Uterus (tissue), 4 donors: ENCODE data around the gene MID1. TPM values are rescaled to one million over a fixed set of nuclear protein-coding genes. Genes with fewer than 3 reads are reported as not detected.

Source experiments
- DNase-seq, 2 donors: peaks; one replicate each; pipeline ENCODE4 v3.0.0-alpha.2; 2019 to 2020
- H3K27ac ChIP-seq, 2 donors: fragments of 200-600 bp; sonication (generic); 1 replicate in 1 of 2; 2 replicates in 1 of 2; pipeline ENCODE4 v1.5.1; 2016 to 2018
- H3K27me3 ChIP-seq, 2 donors: fragments of 200-600 bp; sonication (generic); one replicate each; pipeline ENCODE4 v1.5.1; 2018 to 2019; ENCODE audit warnings: control low read depth in 1 of 2
- H3K36me3 ChIP-seq, 2 donors: fragments of 200-600 bp; sonication (generic); one replicate each; pipeline ENCODE4 v1.5.1; 2019; ENCODE audit warnings: control low read depth in 1 of 2
- H3K4me1 ChIP-seq, 2 donors: fragments of 200-600 bp; sonication (generic); one replicate each; pipeline ENCODE4 v1.5.1; 2018 to 2019; ENCODE audit warnings: control low read depth in 1 of 2
- H3K4me3 ChIP-seq, 2 donors: fragments of 200-600 bp; sonication (generic); 1 replicate in 1 of 2; 2 replicates in 1 of 2; pipeline ENCODE4 v1.5.1; 2018 to 2019; ENCODE audit warnings: mild to moderate bottlenecking in 1 of 2
- H3K9me3 ChIP-seq, 2 donors: fragments of 200-600 bp; sonication (generic); one replicate each; pipeline ENCODE4 v1.5.1; 2019; ENCODE audit warnings: control low read depth in 1 of 2
- POLR2A ChIP-seq, 2 donors: fragments of 450-650 bp; IDR thresholded peaks; one replicate each; pipeline ENCODE4 v1.6.1; 2016; ENCODE audit warnings: antibody characterized with exemption in 2 of 2, mild to moderate bottlenecking in 1 of 2, moderate library complexity in 1 of 2
- intact Hi-C: fragments of 100-400 bp; cut with DNase I; formaldehyde crosslinking; loops from one replicate; pipeline ENCODE4 v1.15.1; 2023; ENCODE audit warnings: low total_unique reads
- total RNA-seq, 4 donors: library from RNA; depleted of rRNA in 3 of 4; stranded (reverse); fragments of >200 nt in 3 of 4; gene quantifications; one replicate each; pipeline versions ENCODE4 v1.1.0 to v1.2.4, GENCODE V29; 2014 to 2023
- TF ChIP-seq, protein P1 (sequence below), 4 experiments: fragments of 200-600 bp in 2 of 4; fragments of 450-650 bp in 2 of 4; sonication (generic) in 2 of 4; IDR thresholded peaks; one replicate each; pipeline ENCODE4 v1.5.1; 2016 to 2019; ENCODE audit warnings: antibody characterized with exemption in 4 of 4, mild to moderate bottlenecking in 2 of 4, moderate library complexity in 1 of 4
- donor health status: DM: yes; HTN: yes; CAD: no.

Gene MID1
- total RNA-seq, 4 donors from 2014 or later, result 9.1 to 29.2 (median 18.8) TPM

DNA sequence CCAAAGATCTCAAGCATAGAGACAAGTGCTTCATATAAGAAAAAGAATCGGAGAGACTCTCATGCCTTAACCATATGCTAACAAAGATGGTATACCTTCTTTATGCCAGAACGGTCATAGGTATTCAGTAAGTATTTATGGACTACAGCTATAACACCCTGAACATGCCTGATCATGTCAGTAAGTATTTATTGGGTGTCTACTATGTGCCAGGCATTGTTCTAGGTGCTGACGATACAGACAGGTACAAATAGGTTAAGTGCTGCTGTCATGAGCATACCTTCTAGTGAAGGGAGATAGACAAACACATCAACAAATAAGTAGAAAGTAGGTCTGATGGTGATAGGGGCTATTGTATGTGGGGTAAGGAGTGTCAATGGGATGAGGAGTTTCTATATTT, 9.5 kb upstream of the MID1 start:
- Histone ChIP-seq H3K4me3 (no peak overlapping the region), H3K9me3 (no peaks in the 10 kb centered on the region), H3K4me1 (no peaks in the 10 kb centered on the region), H3K36me3 (no peaks in the 10 kb centered on the region), H3K27me3 (no peaks in the 10 kb centered on the region), H3K27ac (no peak overlapping the region)
- TF ChIP-seq, protein P1, sequence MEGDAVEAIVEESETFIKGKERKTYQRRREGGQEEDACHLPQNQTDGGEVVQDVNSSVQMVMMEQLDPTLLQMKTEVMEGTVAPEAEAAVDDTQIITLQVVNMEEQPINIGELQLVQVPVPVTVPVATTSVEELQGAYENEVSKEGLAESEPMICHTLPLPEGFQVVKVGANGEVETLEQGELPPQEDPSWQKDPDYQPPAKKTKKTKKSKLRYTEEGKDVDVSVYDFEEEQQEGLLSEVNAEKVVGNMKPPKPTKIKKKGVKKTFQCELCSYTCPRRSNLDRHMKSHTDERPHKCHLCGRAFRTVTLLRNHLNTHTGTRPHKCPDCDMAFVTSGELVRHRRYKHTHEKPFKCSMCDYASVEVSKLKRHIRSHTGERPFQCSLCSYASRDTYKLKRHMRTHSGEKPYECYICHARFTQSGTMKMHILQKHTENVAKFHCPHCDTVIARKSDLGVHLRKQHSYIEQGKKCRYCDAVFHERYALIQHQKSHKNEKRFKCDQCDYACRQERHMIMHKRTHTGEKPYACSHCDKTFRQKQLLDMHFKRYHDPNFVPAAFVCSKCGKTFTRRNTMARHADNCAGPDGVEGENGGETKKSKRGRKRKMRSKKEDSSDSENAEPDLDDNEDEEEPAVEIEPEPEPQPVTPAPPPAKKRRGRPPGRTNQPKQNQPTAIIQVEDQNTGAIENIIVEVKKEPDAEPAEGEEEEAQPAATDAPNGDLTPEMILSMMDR (IDR thresholded peaks at IDR 0.05), result no peak
- TF ChIP-seq POLR2A (IDR thresholded peaks at IDR 0.05), result no peak
- DNase-seq, result no peak
- intact Hi-C loops, result loop anchor here (10.0 kb wide), 1 partner anchor 475 kb away; no protein-coding TSS in a partner anchor

DNA sequence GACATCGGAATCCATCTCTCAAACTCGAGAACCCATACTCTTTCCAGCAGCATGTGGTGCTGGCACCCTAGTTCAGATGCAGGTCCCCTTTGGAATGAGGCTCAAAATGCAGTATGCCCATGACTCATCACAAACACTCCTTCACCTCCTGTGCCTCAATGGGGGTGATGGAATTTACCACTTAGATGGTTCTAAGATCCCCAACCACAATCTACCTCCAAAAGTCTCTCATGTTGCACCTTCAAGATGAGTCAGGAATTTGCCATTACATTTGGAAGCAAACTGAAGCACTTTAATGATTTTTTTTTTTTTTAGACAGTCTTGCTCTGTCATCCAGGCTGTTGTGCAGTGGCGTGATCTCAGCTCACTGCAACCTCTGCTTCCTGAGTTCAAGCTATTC, 8.5 kb upstream of the MID1 start:
- no peak for TF ChIP-seq POLR2A (IDR thresholded peaks at IDR 0.05)
- TF ChIP-seq, protein P1 (IDR thresholded peaks at IDR 0.05), result no peak
- Histone ChIP-seq H3K27ac (no peak overlapping the region), H3K9me3 (no peaks in the 10 kb centered on the region), H3K36me3 (no peaks in the 10 kb centered on the region), H3K4me3 (no peak overlapping the region), H3K27me3 (no peaks in the 10 kb centered on the region), H3K4me1 (no peaks in the 10 kb centered on the region)
- no peak for DNase-seq
- intact Hi-C loops, result loop anchor here (10.0 kb wide), 1 partner anchor 476 kb away; no protein-coding TSS in a partner anchor

DNA sequence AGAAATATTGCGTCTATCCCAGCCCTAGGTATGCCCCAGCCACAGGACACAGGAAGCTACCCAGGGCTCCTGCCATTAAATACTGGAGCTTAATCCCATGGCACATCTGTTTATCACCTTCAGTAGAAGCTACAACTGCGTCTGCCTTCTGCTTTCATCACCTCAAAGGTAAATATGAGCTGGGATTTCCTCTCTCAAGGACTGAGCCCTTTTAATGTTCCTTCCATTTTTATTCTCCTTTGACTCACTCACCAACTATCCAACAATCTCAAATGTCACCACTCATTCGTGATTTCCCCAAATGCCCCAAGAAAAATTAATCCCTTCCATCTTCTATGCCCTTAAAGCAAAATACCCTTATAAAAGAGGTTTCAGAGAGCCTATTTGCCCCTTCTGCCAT, 1.8 kb upstream of the MID1 start:
- no peaks in the 10 kb centered on the region for H3K9me3 ChIP-seq
- no peak overlapping the region for H3K27ac ChIP-seq
- no peaks in the 10 kb centered on the region for H3K36me3 ChIP-seq
- no peak for DNase-seq
- no peak overlapping the region for H3K4me3 ChIP-seq
- TF ChIP-seq, protein P1 (IDR thresholded peaks at IDR 0.05), result no peak
- no peak for TF ChIP-seq POLR2A (IDR thresholded peaks at IDR 0.05)
- intact Hi-C loops, result loop anchor here (10.0 kb wide), 1 partner anchor 483 kb away; no protein-coding TSS in a partner anchor
- H3K27me3 ChIP-seq, result no peaks in the 10 kb centered on the region
- H3K4me1 ChIP-seq, result no peaks in the 10 kb centered on the region

DNA sequence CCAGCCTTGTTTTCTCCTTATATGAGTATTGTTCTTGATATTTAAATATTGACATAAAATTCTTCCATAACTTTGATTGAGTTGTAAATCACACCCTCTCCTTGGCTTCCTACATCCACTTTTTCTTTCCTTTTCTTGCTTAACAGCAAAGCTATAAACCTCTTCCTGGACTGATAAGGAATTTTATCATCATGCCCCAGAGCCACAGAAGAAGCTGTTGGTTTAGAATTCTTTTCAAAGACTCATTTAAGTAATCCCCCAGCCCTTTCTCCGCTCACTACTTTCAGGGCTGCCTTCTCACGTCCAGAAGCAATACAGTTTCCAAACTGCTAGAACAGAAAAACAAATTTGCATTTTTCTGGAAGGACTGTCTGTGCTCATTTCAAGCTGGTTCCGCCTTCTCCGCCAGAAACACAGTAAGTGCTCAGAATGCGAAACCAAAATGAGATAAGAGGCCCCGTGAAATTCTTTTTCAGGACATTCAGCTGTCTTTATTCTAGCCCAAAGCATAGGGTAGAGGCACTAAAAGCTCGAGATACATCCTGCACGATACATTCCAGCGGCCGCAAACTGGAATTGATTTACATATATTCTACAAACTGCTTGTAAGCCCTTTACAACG, 849 bp downstream of the MID1 start:
- no peak for DNase-seq
- H3K27ac ChIP-seq, result peak overlapping the region; percentile 80 to 85
- no peaks in the 10 kb centered on the region for H3K36me3 ChIP-seq
- TF ChIP-seq POLR2A (IDR thresholded peaks at IDR 0.05), result no peak
- TF ChIP-seq, protein P1 (IDR thresholded peaks at IDR 0.05), result no peak
- no peaks in the 10 kb centered on the region for H3K4me1 ChIP-seq
- intact Hi-C loops, result loop anchor here (10.0 kb wide), 1 partner anchor 485 kb away; no protein-coding TSS in a partner anchor
- no peaks in the 10 kb centered on the region for H3K9me3 ChIP-seq
- H3K27me3 ChIP-seq, result no peaks in the 10 kb centered on the region
- H3K4me3 ChIP-seq, result peak overlapping the region; percentile 52

DNA sequence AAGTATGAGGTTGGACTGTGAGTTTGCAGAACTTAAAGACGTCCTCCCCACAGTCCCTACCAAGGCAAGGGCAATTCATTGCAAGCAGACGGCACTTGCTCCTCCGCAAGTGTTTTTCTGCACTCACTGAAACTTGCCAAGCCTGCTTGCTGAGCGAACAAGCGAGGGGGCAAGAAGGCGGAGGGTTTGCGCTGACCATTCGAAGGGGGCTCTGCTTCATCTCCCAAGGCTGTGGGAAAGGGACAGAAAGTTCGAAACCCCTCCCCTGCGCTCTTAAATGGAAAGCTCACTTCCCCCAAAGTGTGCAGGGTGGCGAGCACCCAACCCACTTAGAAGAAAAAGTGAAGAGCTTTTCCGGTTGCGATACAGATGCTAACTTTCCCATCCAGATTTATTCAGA, 1.4 kb downstream of the MID1 start:
- intact Hi-C loops, result no loop called here
- no peaks in the 10 kb centered on the region for H3K9me3 ChIP-seq
- no peaks in the 10 kb centered on the region for H3K36me3 ChIP-seq
- TF ChIP-seq POLR2A (IDR thresholded peaks at IDR 0.05), result no peak
- TF ChIP-seq, protein P1 (IDR thresholded peaks at IDR 0.05), result no peak
- H3K27ac ChIP-seq, result peak overlapping the region; percentile 80 to 85
- peak overlapping the region; percentile 52 for H3K4me3 ChIP-seq
- no peaks in the 10 kb centered on the region for H3K4me1 ChIP-seq
- no peak for DNase-seq
- no peaks in the 10 kb centered on the region for H3K27me3 ChIP-seq
